Testis (tissue), 2 donors: ENCODE measurements around the gene BAIAP3.

Experiments used
- POLR2A ChIP-seq: fragments of 450-650 bp; IDR thresholded peaks from one replicate; pipeline ENCODE4 v1.6.1; 2017; ENCODE audit warnings: antibody characterized with exemption, mild to moderate bottlenecking, moderate library complexity
- TF ChIP-seq, protein P1 (sequence below), 3 experiments: fragments of 450-650 bp in 2 of 3; fragments of 200-600 bp in 1 of 3; sonication (generic) in 1 of 3; IDR thresholded peaks; one replicate each; pipeline ENCODE4 v1.5.1; 2016 to 2019; ENCODE audit warnings: antibody characterized with exemption in 3 of 3, mild to moderate bottlenecking in 2 of 3, moderate library complexity in 1 of 3

DNA sequence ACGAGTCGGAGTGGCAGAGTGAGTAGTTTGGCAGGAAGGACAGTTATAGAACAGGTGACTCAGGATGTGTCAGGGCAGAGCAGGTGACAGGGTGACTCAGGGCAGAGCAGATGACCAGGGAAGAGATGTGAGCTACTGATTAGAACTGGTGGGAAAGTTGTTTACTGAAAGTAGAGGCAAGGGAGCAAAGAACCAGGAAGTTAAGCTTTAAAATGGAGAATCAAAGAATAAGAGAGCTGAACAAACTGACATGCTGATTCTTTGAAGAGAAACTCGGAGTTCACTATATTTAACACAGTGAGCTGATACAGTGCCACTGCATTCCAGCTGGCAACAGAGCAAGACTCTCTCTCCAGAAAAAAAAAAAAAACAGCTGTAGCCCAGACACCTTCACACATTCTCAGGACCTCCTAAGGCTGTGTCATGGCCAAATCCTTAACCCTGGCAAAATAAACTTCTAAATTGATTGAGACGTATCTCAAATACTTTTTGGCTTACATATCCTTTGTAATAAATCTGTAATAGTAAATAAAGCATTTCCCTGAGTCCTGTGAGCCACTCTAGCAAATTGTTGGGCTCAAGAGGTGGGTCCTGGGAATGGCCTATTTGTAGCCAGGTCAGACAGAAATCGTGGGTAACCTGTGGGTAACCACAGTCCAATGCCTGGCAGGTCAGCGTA, 36.3 kb upstream of the BAIAP3 start:
- TF ChIP-seq, protein P1, sequence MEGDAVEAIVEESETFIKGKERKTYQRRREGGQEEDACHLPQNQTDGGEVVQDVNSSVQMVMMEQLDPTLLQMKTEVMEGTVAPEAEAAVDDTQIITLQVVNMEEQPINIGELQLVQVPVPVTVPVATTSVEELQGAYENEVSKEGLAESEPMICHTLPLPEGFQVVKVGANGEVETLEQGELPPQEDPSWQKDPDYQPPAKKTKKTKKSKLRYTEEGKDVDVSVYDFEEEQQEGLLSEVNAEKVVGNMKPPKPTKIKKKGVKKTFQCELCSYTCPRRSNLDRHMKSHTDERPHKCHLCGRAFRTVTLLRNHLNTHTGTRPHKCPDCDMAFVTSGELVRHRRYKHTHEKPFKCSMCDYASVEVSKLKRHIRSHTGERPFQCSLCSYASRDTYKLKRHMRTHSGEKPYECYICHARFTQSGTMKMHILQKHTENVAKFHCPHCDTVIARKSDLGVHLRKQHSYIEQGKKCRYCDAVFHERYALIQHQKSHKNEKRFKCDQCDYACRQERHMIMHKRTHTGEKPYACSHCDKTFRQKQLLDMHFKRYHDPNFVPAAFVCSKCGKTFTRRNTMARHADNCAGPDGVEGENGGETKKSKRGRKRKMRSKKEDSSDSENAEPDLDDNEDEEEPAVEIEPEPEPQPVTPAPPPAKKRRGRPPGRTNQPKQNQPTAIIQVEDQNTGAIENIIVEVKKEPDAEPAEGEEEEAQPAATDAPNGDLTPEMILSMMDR (IDR thresholded peaks at IDR 0.05), result no peak
- no peak for TF ChIP-seq POLR2A
